ENCODE data around the gene PODN.

The PODN gene

DNA sequence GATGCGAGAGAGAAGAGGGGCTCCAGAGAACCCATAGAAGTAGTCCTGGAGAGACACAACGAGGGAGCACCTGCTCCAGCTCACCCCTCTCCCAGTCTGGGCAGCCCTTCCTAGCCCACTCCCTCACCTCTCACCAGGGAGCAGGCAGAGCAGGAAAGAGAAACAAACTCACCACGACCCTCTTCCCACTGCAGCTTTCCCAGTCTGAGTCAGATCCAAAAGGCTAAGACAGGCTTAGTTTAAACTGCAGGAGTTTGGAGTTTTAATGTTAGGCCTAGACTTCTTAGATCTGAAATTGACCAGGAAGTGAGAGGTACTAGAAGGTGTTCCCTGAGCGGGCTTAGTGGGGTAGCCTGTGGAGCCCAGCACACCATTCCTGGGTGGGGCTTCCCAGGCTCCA is 50.8 kb downstream of the PODN start:
- H3K36me3 ChIP-seq, result no peaks in the 10 kb centered on the region
- TF ChIP-seq CTCF (IDR thresholded peaks at IDR 0.05; ENCODE audit: low read depth, low read length), result no peak
- H3K9me3 ChIP-seq, result no peaks in the 10 kb centered on the region
- no peaks in the 10 kb centered on the region for H3K27me3 ChIP-seq
- no peak overlapping the region for H3K4me3 ChIP-seq (ENCODE audit: low read depth, low read length)
- DNase-seq, result no peak
- peaks cover 7% of the 10 kb centered on the region for H3K4me1 ChIP-seq

DNA sequence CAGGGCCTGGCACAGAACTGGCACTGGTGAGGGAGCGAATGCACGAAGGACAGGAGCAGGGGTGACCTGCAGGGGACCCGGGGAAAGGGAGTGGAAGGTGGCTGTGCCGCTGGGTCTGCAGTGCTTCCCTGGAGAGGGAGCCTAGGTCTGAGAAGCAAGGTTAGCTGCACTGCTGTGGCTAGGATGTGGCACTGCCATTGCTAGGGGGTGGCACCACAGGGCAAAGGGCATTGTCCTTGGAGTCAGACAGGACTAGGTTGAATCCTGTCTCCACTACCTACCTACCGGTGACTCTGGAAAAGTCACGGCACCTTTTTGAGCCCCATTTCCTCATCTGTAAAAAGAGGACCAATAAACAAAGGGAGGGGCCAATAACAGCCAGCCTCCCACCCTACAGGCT is 52.1 kb downstream of the PODN start:
- H3K9me3 ChIP-seq, result no peaks in the 10 kb centered on the region
- H3K36me3 ChIP-seq, result no peaks in the 10 kb centered on the region
- no peaks in the 10 kb centered on the region for H3K27me3 ChIP-seq
- no peak overlapping the region for H3K4me3 ChIP-seq (ENCODE audit: low read depth, low read length)
- no peak for DNase-seq
- H3K4me1 ChIP-seq, result peaks cover 7% of the 10 kb centered on the region
- no peak for TF ChIP-seq CTCF (IDR thresholded peaks at IDR 0.05; ENCODE audit: low read depth, low read length)

DNA sequence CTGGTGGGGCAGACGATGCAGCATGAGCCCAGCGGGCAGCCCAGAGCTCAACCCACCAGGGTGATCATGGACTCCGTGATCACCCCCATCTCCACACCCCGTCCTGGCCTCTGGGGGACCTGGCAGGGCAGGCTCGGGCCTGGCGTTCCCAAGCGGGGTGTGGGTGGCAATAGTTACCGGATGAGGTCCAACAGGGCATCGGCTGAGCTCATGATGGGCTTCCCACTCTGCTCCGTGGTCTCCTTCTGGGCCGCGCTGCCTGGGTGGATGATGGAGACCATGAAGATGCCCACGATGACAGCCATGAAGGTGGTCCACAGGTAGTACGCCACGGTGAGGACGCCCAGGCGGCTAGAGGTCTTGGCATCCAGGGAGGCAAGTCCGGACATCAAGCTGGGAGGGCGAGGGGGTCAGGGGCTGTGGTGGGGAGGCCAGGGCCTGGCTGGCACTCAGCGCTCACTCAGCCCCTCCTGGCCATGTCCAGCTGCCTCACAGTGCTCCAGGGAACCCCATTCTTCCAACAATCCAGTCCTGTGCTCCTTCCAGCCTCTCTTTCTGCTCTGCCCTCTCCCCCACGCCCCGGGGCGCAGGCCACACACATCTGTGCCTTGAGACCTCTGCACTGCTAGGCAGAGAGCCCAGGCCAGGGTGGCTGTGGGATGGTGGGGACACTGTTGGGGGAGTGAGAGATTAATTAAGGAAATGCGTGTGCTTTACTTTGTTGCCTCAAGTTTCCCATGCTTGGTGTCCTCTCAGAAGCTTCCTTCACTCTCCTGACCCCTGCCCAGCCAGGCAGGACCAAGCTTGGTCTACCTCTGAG is 52.8 kb downstream of the PODN start:
- no peak for DNase-seq
- Histone ChIP-seq H3K27me3 (no peaks in the 10 kb centered on the region), H3K36me3 (no peaks in the 10 kb centered on the region), H3K9me3 (no peaks in the 10 kb centered on the region), H3K4me3 (ENCODE audit: low read depth, low read length) (no peak overlapping the region), H3K4me1 (peaks cover 3% of the 10 kb centered on the region; the same call in 1 of the 2 replicates)
- TF ChIP-seq CTCF (IDR thresholded peaks at IDR 0.05; ENCODE audit: low read depth, low read length), result no peak

DNA sequence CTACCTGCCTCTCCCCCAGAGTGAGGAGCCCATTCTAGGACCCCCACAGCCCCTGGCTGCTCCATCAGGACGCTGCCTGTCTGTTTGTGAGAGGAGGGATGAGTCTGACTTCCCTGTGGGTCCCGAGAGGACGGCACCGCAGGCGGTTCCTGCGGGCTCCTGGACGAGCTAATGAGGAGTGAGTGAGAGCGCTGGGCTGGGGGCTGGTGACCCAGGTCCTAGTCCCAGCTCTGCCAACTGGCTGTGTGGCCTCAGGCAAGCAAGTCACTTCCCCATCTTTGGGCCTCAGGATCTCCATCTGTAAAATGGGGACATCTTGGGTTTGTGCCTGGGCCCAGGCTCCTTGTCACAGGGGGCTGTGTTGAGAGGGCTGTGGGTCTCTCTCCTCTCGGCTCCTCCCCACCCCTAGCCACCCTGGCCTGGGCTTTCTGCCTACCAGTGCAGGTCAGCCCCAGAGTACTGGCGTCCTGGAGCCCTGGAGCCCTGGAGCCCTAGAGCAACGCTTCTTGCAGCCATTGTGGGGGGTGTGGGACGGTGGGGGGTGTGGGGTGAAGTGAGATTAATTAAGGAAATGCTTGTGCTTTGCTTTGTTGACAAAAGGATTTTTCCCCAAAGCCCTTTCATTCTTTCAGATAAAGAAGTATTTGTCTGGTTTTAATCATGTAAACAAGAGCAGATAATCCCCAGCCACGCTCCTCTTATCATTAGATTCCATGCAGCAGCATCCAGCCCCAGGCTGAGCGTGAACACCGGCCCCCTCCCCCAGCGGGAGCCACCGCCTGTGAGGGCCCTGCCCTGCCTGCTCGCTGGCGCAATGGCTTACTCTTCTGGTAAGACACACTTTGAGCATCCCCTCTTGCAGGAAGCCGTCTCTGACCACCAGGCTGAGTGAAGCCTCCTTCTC is 53.6 kb downstream of the PODN start:
- Histone ChIP-seq H3K36me3 (no peaks in the 10 kb centered on the region), H3K4me1 (peaks cover 3% of the 10 kb centered on the region; the same call in 1 of the 2 replicates), H3K9me3 (no peaks in the 10 kb centered on the region), H3K4me3 (ENCODE audit: low read depth, low read length) (no peak overlapping the region), H3K27me3 (no peaks in the 10 kb centered on the region)
- TF ChIP-seq CTCF (IDR thresholded peaks at IDR 0.05; ENCODE audit: low read depth, low read length), result no peak
- DNase-seq, result peak; percentile 84

DNA sequence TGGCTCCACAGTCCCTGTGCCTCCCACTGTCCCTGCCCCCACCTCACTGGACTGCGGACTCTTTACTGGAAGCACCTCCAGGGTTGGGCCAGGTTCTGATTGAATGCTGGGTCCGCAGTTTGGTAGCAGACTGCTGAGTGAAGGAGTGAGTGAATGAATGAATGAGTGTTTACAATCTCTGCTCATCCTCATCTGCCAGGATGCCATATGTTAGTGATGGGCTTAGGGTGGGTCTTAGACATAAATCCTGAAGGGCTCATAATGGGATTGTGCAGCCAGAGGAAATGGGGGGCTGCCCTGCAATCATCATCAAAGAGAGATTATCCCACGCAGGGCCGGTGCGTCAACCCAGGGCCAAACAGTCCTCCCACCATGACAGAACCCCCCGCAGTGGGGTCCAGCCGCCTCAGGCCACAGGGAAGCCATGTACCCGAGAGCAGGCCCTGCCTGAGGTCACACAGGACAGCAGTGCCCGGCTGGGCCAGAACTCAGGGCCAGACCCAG is 54.3 kb downstream of the PODN start:
- Histone ChIP-seq H3K4me1 (peaks cover 3% of the 10 kb centered on the region; the same call in 1 of the 2 replicates), H3K9me3 (no peaks in the 10 kb centered on the region), H3K4me3 (ENCODE audit: low read depth, low read length) (no peak overlapping the region), H3K27me3 (no peaks in the 10 kb centered on the region), H3K36me3 (no peaks in the 10 kb centered on the region)
- no peak for TF ChIP-seq CTCF (IDR thresholded peaks at IDR 0.05; ENCODE audit: low read depth, low read length)
- no peak for DNase-seq
